CD14-positive monocyte (primary cell): ENCODE data around the gene JPH2. TPM values are rescaled to one million over a fixed set of nuclear protein-coding genes. Genes with fewer than 3 reads are reported as not detected.

ENCODE experiments used
- DNase-seq, 3 donors: peaks; one replicate each; pipeline ENCODE4 v3.0.0-alpha.2; 2011 to 2022
- H2AFZ ChIP-seq: 2 replicates; pipeline ENCODE4 v1.6.0; 2012; ENCODE audit warnings: mild to moderate bottlenecking, low read depth, low read length, inconsistent platforms; ENCODE audit not compliant: insufficient read depth, poor library complexity, severe bottlenecking
- H3K27ac ChIP-seq, 2 donors: 1 replicate in 1 of 2; 2 replicates in 1 of 2; pipeline ENCODE4 v1.5.1; 2012 to 2013; ENCODE audit warnings: low read length in 2 of 2, control low read depth in 1 of 2, inconsistent platforms in 1 of 2, low read depth in 1 of 2, mild to moderate bottlenecking in 1 of 2
- H3K27me3 ChIP-seq, 2 donors: one replicate each; pipeline versions ENCODE4 v1.6.0 to v1.6.1; 2011 to 2013; ENCODE audit warnings: low read length in 2 of 2; ENCODE audit not compliant: control insufficient read depth in 2 of 2, insufficient read depth in 2 of 2
- H3K36me3 ChIP-seq, 2 donors: replicated peaks in 1 of 2; 1 replicate in 1 of 2; 2 replicates in 1 of 2; pipeline versions ENCODE4 v1.5.1 to v1.6.1; 2012 to 2013; ENCODE audit warnings: low read length in 2 of 2, control low read depth in 1 of 2, inconsistent platforms in 1 of 2, mild to moderate bottlenecking in 1 of 2; ENCODE audit not compliant: insufficient read depth in 2 of 2, control insufficient read depth in 1 of 2
- H3K4me1 ChIP-seq, 2 donors: 1 replicate in 1 of 2; 2 replicates in 1 of 2; pipeline versions ENCODE4 v1.5.1 to v1.6.1; 2012 to 2013; ENCODE audit warnings: low read length in 2 of 2, control low read depth in 1 of 2, inconsistent platforms in 1 of 2, mild to moderate bottlenecking in 1 of 2, moderate library complexity in 1 of 2; ENCODE audit not compliant: insufficient read depth in 2 of 2, control insufficient read depth in 1 of 2
- H3K4me2 ChIP-seq: replicated peaks from 2 replicates; pipeline ENCODE3; 2012; ENCODE audit warnings: low read length, moderate library complexity, mild to moderate bottlenecking; ENCODE audit not compliant: poor library complexity, severe bottlenecking; ENCODE audit errors: extremely low read depth
- H3K4me3 ChIP-seq, 3 experiments: fragments of 200-600 bp in 1 of 3; sonication (generic) in 1 of 3; replicated peaks in 1 of 3; 1 replicate in 2 of 3; 2 replicates in 1 of 3; pipeline ENCODE4 v1.5.1; 2011 to 2013; ENCODE audit warnings: low read length in 3 of 3, mild to moderate bottlenecking in 3 of 3, control low read depth in 2 of 3, low read depth in 2 of 3, inconsistent platforms in 1 of 3, moderate library complexity in 1 of 3
- H3K79me2 ChIP-seq: 2 replicates; pipeline ENCODE4 v1.6.0; 2012; ENCODE audit warnings: mild to moderate bottlenecking, control low read depth, inconsistent platforms, low read length, moderate library complexity; ENCODE audit not compliant: insufficient read depth
- H3K9ac ChIP-seq: 2 replicates; pipeline ENCODE4 v1.6.0; 2017; ENCODE audit warnings: low read length, mild to moderate bottlenecking; ENCODE audit not compliant: insufficient read depth, poor library complexity, severe bottlenecking
- H3K9me3 ChIP-seq, 2 donors: replicated peaks in 1 of 2; 1 replicate in 1 of 2; 2 replicates in 1 of 2; pipeline versions ENCODE4 v1.5.1 to v1.6.1; 2012 to 2013; ENCODE audit warnings: low read length in 2 of 2, control low read depth in 1 of 2; ENCODE audit not compliant: control insufficient read depth in 1 of 2, insufficient read depth in 1 of 2
- H4K20me1 ChIP-seq: 2 replicates; pipeline ENCODE4 v1.6.0; 2012; ENCODE audit warnings: mild to moderate bottlenecking, low read length, control low read depth, moderate library complexity; ENCODE audit not compliant: insufficient read depth
- H3K27ac Mint-ChIP-seq, 7 donors: one replicate each; pipeline ENCODE4 v1.8.0; 2020; ENCODE audit warnings: mild to moderate bottlenecking in 7 of 7, mixed read lengths in 7 of 7, moderate library complexity in 6 of 7, inconsistent platforms in 2 of 7
- H3K27me3 Mint-ChIP-seq, 3 donors: one replicate each; pipeline ENCODE4 v1.8.0; 2021 to 2022; ENCODE audit warnings: low read depth in 3 of 3, mild to moderate bottlenecking in 3 of 3, mixed read lengths in 3 of 3, moderate library complexity in 3 of 3, inconsistent platforms in 1 of 3
- H3K36me3 Mint-ChIP-seq, 2 donors: one replicate each; pipeline ENCODE4 v1.8.0; 2020; ENCODE audit warnings: mixed read lengths in 2 of 2, inconsistent platforms in 1 of 2, mild to moderate bottlenecking in 1 of 2
- H3K4me1 Mint-ChIP-seq: one replicate; pipeline ENCODE4 v1.8.0; 2020; ENCODE audit warnings: mild to moderate bottlenecking, mixed read lengths
- H3K4me3 Mint-ChIP-seq, 2 donors: one replicate each; pipeline ENCODE4 v1.8.0; 2020; ENCODE audit warnings: mild to moderate bottlenecking in 2 of 2, mixed read lengths in 2 of 2, moderate library complexity in 1 of 2
- H3K9me3 Mint-ChIP-seq, 7 donors: one replicate each; pipeline ENCODE4 v1.8.0; 2020 to 2022; ENCODE audit warnings: mixed read lengths in 7 of 7, mild to moderate bottlenecking in 6 of 7, moderate library complexity in 6 of 7, inconsistent platforms in 2 of 7
- WGBS: methylation state at CpG from one replicate; pipeline ENCODE4 v1.1.5; 2013; ENCODE audit warnings: missing lambda C conversion rate; ENCODE audit not compliant: insufficient coverage; 5-methylcytosine and 5-hydroxymethylcytosine counted together
- intact Hi-C, 2 donors: fragments of 100-400 bp; cut with micrococcal nuclease; formaldehyde crosslinking; loops; one replicate each; pipeline versions ENCODE4 v1.15.0 to v1.15.1; 2023
- polyA plus RNA-seq, 3 donors: library from polyadenylated mRNA; depleted of rRNA in 1 of 3; unstranded in 2 of 3; stranded (reverse) in 1 of 3; fragments of 300-500 nt in 2 of 3; fragments of >200 nt in 1 of 3; fragmentation: Illumina TruSeq in 2 of 3; gene quantifications; 1 replicate in 2 of 3; 2 replicates in 1 of 3; pipeline ENCODE4 v1.2.3, GENCODE V29; 2012 to 2021
- TF ChIP-seq, protein P1 (sequence below): fragments of 200-600 bp; IDR thresholded peaks from one replicate; pipeline ENCODE4 v1.8.0; 2022; ENCODE audit warnings: antibody characterized with exemption, mild to moderate bottlenecking

Gene JPH2
- polyA plus RNA-seq, 3 donors = not detected

- H3K4me3 ChIP-seq = no peak overlapping the region
- no peak overlapping the region for H3K27ac ChIP-seq
- H2AFZ ChIP-seq = no peak overlapping the region
- H3K4me1 ChIP-seq = peaks cover 77 to 85% of the 10 kb centered on the region in 2 donors
- Mint-ChIP-seq H3K36me3 (no peaks in the 10 kb centered on the region), H3K27me3 (peaks cover 2 to 11% (median 6%) of the 10 kb centered on the region in 3 donors), H3K9me3 (peaks cover 0 to 3% (median 0%) of the 10 kb centered on the region in 7 donors), H3K27ac (peak overlapping the region in 2 of 7 donors; percentile 40 to 63), H3K4me1 (peaks cover 73% of the 10 kb centered on the region), H3K4me3 (peak overlapping the region in 1 of 2 donors; percentile 64)
- no peak overlapping the region for H3K4me2 ChIP-seq
- H4K20me1 ChIP-seq = no peaks in the 10 kb centered on the region
- no peaks in the 10 kb centered on the region for H3K79me2 ChIP-seq
- H3K9me3 ChIP-seq = no peaks in the 10 kb centered on the region
- no peaks in the 10 kb centered on the region for H3K27me3 ChIP-seq
- intact Hi-C loops = loop anchor here in 1 of 2 donors (10.0 kb wide), 1 partner anchor 138 kb away; no protein-coding TSS in a partner anchor
- no peaks in the 10 kb centered on the region for H3K36me3 ChIP-seq
- WGBS = 59% methylated on average over 15 of the region's 16 CpGs
- peak in 2 of 3 donors; percentile 28 to 39 for DNase-seq
- TF ChIP-seq, protein P1, sequence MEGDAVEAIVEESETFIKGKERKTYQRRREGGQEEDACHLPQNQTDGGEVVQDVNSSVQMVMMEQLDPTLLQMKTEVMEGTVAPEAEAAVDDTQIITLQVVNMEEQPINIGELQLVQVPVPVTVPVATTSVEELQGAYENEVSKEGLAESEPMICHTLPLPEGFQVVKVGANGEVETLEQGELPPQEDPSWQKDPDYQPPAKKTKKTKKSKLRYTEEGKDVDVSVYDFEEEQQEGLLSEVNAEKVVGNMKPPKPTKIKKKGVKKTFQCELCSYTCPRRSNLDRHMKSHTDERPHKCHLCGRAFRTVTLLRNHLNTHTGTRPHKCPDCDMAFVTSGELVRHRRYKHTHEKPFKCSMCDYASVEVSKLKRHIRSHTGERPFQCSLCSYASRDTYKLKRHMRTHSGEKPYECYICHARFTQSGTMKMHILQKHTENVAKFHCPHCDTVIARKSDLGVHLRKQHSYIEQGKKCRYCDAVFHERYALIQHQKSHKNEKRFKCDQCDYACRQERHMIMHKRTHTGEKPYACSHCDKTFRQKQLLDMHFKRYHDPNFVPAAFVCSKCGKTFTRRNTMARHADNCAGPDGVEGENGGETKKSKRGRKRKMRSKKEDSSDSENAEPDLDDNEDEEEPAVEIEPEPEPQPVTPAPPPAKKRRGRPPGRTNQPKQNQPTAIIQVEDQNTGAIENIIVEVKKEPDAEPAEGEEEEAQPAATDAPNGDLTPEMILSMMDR = no peak
- H3K9ac ChIP-seq = no peak overlapping the region
These were observed 113.8 kb downstream of the JPH2 start for GRCh38 chr20:44073011-44073674.

GRCh38 chr20:44072384-44072783 lies 114.6 kb downstream of the JPH2 start:
- H3K9me3 ChIP-seq = no peaks in the 10 kb centered on the region
- no peaks in the 10 kb centered on the region for H3K36me3 Mint-ChIP-seq
- WGBS = no CpG with 5 or more reads among the region's 6 CpGs

More at GRCh38 chr20:44072384-44072783, 114.6 kb downstream of the JPH2 start:
- H3K4me3 ChIP-seq = no peak overlapping the region
- H3K4me2 ChIP-seq = no peak overlapping the region
- peaks cover 81 to 92% of the 10 kb centered on the region in 2 donors for H3K4me1 ChIP-seq
- intact Hi-C loops = loop anchor here in 1 of 2 donors (10.0 kb wide), 1 partner anchor 138 kb away; no protein-coding TSS in a partner anchor
- H4K20me1 ChIP-seq = no peaks in the 10 kb centered on the region
- H3K9ac ChIP-seq = no peak overlapping the region
- no peaks in the 10 kb centered on the region for H3K36me3 ChIP-seq
- Mint-ChIP-seq H3K4me3 (no peak overlapping the region), H3K27me3 (peaks cover 0 to 9% (median 7%) of the 10 kb centered on the region in 3 donors), H3K4me1 (peaks cover 80% of the 10 kb centered on the region), H3K9me3 (peaks cover 0 to 4% (median 0%) of the 10 kb centered on the region in 7 donors), H3K27ac (peak overlapping the region in 2 of 7 donors; percentile 19 to 63)
- TF ChIP-seq, protein P1 = no peak
- no peak overlapping the region for H3K27ac ChIP-seq
- no peak overlapping the region for H2AFZ ChIP-seq
- H3K27me3 ChIP-seq = no peaks in the 10 kb centered on the region
- no peak for DNase-seq
- no peaks in the 10 kb centered on the region for H3K79me2 ChIP-seq
